ENCODE measurements around the gene OPTC. TPM values are rescaled to one million over a fixed set of nuclear protein-coding genes. Genes with fewer than 3 reads are reported as not detected.

The OPTC gene
- total RNA-seq, 1 donor from 2014 or later = 0.36 TPM

DNA sequence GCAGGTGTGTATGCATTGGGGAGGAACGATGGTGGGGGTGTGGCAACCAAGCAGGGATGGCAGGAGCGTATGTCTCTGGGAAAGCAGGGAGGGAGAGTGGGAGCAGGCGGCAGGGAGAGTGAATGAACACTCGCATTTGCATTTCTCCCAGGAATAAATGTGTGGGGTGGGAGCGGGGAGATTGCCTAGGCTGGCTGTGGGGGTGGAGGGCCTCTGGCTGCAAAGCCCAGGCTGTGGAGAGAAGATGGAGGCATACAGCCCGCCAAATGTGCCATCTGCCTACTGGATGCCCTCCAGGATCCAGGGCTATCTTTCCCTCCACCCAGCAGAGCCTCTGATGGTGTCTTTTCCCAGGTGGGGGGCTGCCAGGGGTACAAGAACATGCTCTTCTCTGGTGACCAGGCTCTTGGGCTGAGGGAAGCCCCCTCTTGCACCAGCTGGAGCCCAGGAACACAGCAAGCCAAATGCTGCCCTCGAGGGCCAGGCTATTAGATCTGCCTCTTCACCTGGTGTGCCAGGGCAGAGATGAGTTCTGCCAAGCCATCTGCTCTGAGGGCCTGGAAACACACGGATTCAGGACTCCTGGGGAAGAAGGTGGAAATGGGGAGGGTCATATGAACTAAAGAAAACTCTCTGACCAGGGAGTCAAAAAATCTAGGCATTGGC lies 1.7 kb upstream of the OPTC start:
- Mint-ChIP-seq H3K27me3 (ENCODE audit: unreplicated experiment) (peaks cover 4% of the 10 kb centered on the region), H3K36me3 (ENCODE audit: low read depth, unreplicated experiment) (no peaks in the 10 kb centered on the region), H3K27ac (ENCODE audit: unreplicated experiment) (no peak overlapping the region), H3K4me1 (ENCODE audit: unreplicated experiment) (peaks cover 4% of the 10 kb centered on the region), H3K4me3 (ENCODE audit: unreplicated experiment) (no peak overlapping the region), H3K9me3 (ENCODE audit: unreplicated experiment) (no peaks in the 10 kb centered on the region)
- TF ChIP-seq, protein P1, sequence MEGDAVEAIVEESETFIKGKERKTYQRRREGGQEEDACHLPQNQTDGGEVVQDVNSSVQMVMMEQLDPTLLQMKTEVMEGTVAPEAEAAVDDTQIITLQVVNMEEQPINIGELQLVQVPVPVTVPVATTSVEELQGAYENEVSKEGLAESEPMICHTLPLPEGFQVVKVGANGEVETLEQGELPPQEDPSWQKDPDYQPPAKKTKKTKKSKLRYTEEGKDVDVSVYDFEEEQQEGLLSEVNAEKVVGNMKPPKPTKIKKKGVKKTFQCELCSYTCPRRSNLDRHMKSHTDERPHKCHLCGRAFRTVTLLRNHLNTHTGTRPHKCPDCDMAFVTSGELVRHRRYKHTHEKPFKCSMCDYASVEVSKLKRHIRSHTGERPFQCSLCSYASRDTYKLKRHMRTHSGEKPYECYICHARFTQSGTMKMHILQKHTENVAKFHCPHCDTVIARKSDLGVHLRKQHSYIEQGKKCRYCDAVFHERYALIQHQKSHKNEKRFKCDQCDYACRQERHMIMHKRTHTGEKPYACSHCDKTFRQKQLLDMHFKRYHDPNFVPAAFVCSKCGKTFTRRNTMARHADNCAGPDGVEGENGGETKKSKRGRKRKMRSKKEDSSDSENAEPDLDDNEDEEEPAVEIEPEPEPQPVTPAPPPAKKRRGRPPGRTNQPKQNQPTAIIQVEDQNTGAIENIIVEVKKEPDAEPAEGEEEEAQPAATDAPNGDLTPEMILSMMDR (IDR thresholded peaks at IDR 0.05; ENCODE audit: unreplicated experiment) = no peak
- DNase-seq (ENCODE audit: low spot score) = no peak

DNA sequence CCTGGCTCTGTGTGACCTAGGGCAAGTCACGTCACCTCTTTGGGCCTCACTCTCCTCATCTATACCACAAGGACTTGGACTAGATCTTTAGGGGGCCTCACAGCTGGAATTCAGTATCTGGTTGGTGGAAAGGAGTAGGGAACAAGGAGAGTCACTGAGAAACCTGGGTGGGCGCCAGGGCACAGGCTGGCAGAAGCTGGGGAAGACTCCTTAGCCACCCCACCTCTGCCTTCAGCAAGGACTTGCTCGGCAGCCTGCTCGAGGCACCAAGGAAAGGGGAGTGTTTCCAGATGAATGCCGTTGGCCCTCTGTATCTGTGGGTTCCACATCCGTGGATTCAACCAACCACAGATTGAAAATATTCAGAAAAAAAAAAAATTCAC lies 1.2 kb upstream of the OPTC start:
- Mint-ChIP-seq H3K4me1 (ENCODE audit: unreplicated experiment) (peaks cover 4% of the 10 kb centered on the region), H3K9me3 (ENCODE audit: unreplicated experiment) (no peaks in the 10 kb centered on the region), H3K27me3 (ENCODE audit: unreplicated experiment) (peaks cover 4% of the 10 kb centered on the region), H3K27ac (ENCODE audit: unreplicated experiment) (no peak overlapping the region), H3K4me3 (ENCODE audit: unreplicated experiment) (no peak overlapping the region), H3K36me3 (ENCODE audit: low read depth, unreplicated experiment) (no peaks in the 10 kb centered on the region)
- TF ChIP-seq, protein P1 (IDR thresholded peaks at IDR 0.05; ENCODE audit: unreplicated experiment) = no peak
- DNase-seq (ENCODE audit: low spot score) = no peak

DNA sequence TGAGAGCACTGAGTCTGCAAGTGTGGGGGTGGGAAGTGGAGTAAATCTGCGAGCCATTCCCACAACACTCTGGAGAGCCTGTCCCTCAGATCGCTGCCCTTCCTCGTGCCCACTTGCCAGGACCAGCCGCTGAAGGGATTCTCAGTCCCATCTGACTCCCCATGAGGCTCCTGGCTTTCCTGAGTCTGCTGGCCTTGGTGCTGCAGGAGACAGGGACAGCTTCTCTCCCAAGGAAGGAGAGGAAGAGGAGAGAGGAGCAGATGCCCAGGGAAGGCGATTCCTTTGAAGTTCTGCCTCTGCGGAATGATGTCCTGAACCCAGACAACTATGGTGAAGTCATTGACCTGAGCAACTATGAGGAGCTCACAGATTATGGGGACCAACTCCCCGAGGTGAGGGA lies 1.9 kb downstream of the OPTC start:
- Mint-ChIP-seq H3K4me1 (ENCODE audit: unreplicated experiment) (peaks cover 4% of the 10 kb centered on the region), H3K27ac (ENCODE audit: unreplicated experiment) (no peak overlapping the region), H3K9me3 (ENCODE audit: unreplicated experiment) (no peaks in the 10 kb centered on the region), H3K27me3 (ENCODE audit: unreplicated experiment) (peaks cover 4% of the 10 kb centered on the region), H3K36me3 (ENCODE audit: low read depth, unreplicated experiment) (no peaks in the 10 kb centered on the region), H3K4me3 (ENCODE audit: unreplicated experiment) (no peak overlapping the region)
- DNase-seq (ENCODE audit: low spot score) = no peak
- TF ChIP-seq, protein P1 (IDR thresholded peaks at IDR 0.05; ENCODE audit: unreplicated experiment) = no peak

DNA sequence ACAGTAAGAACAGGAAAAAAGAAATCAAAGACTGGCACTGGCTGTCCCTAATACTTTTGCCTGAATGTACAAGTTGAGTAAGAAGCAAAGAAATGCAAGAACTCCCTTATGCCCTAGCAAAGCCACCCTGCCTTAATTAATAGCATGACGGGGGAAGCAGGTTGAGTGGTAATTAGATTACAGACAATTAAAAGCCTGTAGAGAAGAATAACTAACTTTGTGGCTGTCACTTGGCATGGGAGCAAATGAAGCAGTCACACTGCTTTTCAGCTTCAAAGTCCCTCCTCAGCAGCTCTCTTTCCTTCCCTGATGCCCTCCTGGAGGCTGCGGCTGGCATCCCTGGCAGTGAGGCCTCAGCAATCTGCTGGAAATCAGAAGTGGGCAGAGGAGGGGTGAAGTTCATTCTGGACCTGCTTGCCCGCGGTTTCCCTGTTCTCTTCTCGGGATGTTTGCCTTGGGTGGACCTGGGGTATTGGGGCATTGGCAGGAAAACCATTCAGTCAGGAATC lies 3.4 kb downstream of the OPTC start:
- H3K27me3 Mint-ChIP-seq (ENCODE audit: unreplicated experiment) = peaks cover 4% of the 10 kb centered on the region
- DNase-seq (ENCODE audit: low spot score) = no peak
- no peaks in the 10 kb centered on the region for H3K4me1 Mint-ChIP-seq (ENCODE audit: unreplicated experiment)
- no peaks in the 10 kb centered on the region for H3K36me3 Mint-ChIP-seq (ENCODE audit: low read depth, unreplicated experiment)
- H3K4me3 Mint-ChIP-seq (ENCODE audit: unreplicated experiment) = no peak overlapping the region
- TF ChIP-seq, protein P1 (IDR thresholded peaks at IDR 0.05; ENCODE audit: unreplicated experiment) = no peak
- no peaks in the 10 kb centered on the region for H3K9me3 Mint-ChIP-seq (ENCODE audit: unreplicated experiment)
- H3K27ac Mint-ChIP-seq (ENCODE audit: unreplicated experiment) = no peak overlapping the region

DNA sequence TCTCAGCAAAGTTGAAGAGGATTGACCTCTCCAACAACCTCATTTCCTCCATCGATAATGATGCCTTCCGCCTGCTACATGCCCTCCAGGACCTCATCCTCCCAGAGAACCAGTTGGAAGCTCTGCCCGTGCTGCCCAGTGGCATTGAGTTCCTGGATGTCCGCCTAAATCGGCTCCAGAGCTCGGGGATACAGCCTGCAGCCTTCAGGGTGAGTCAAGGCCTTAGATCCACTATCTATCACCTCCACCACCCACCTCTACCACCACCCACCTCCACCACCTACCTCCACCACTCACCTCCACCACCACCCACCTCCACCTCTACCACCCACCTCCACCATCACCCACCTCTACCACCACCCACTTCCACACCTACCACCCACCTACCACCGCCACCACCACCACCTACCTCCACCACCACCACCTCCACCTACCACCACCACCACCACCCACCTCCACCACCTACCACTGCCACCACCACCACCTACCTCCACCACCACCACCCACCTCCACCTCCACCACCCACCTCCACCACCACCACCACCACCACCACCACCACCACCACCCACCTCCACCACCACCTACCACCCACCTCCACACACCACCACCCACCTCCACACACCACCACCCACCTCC lies 5.8 kb downstream of the OPTC start:
- Mint-ChIP-seq H3K4me3 (ENCODE audit: unreplicated experiment) (no peak overlapping the region), H3K36me3 (ENCODE audit: low read depth, unreplicated experiment) (no peaks in the 10 kb centered on the region), H3K27ac (ENCODE audit: unreplicated experiment) (no peak overlapping the region), H3K4me1 (ENCODE audit: unreplicated experiment) (peaks cover 3% of the 10 kb centered on the region), H3K9me3 (ENCODE audit: unreplicated experiment) (no peaks in the 10 kb centered on the region), H3K27me3 (ENCODE audit: unreplicated experiment) (peaks cover 3% of the 10 kb centered on the region)
- TF ChIP-seq, protein P1 (IDR thresholded peaks at IDR 0.05; ENCODE audit: unreplicated experiment) = no peak
- DNase-seq (ENCODE audit: low spot score) = no peak
